IMR-90 (cell line): ENCODE data around the gene ACYP2. TPM values are rescaled to one million over a fixed set of nuclear protein-coding genes. Genes with fewer than 3 reads are reported as not detected.

Experiments
- ATAC-seq: fragments of 200-7000 bp; cut with Tn5 transposase; 2 replicates; pipeline ENCODE4 v1.9.1; 2020; ENCODE audit warnings: low read depth, mild to moderate bottlenecking, moderate library complexity
- BruUV-seq: library from RNA; stranded (reverse); fragments of 400-500 nt; replicated peaks from 2 replicates; lab custom pipeline; 2021; lab: Mats Ljungman, UMichigan
- CTCF ChIA-PET: fragments of 300-600 bp; formaldehyde crosslinking; extraction: SDS; loops from one replicate; lab custom pipeline; 2021; ENCODE audit warnings: antibody characterized with exemption; lab: Yijun Ruan, JAX
- POLR2A ChIA-PET: fragments of 300-600 bp; sonication (Branson Sonifier 250); formaldehyde crosslinking; loops from one replicate; lab custom pipeline; 2022; ENCODE audit warnings: antibody characterized with exemption; ENCODE audit not compliant: unreplicated experiment; lab: Charles Lee
- DNase-seq: peaks from one replicate; pipeline ENCODE4 v3.0.0; 2013
- H2AFZ ChIP-seq: replicated peaks from 2 replicates; pipeline ENCODE3; 2013; ENCODE audit warnings: low read length, mild to moderate bottlenecking; ENCODE audit not compliant: poor library complexity
- H2AK5ac ChIP-seq: 2 replicates; pipeline ENCODE4 v1.6.1; 2013; ENCODE audit warnings: low read depth, low read length, inconsistent platforms
- H2AK9ac ChIP-seq: replicated peaks from 2 replicates; pipeline ENCODE3; 2013; ENCODE audit warnings: mild to moderate bottlenecking, low read depth, low read length, moderate library complexity; ENCODE audit not compliant: poor library complexity
- H2BK120ac ChIP-seq: 2 replicates; pipeline ENCODE4 v1.6.1; 2013; ENCODE audit warnings: low read depth, low read length, inconsistent platforms
- H2BK15ac ChIP-seq: 3 replicates; pipeline ENCODE4 v1.6.1; 2013; ENCODE audit warnings: low read depth, low read length, inconsistent platforms
- H2BK20ac ChIP-seq: 2 replicates; pipeline ENCODE4 v1.6.1; 2013; ENCODE audit warnings: low read depth, mild to moderate bottlenecking, inconsistent platforms, low read length, moderate library complexity
- H2BK5ac ChIP-seq: 2 replicates; pipeline ENCODE4 v1.6.1; 2013; ENCODE audit warnings: mild to moderate bottlenecking, low read depth, low read length, inconsistent platforms; ENCODE audit not compliant: poor library complexity, severe bottlenecking
- H3K14ac ChIP-seq: replicated peaks from 2 replicates; pipeline ENCODE4 v1.6.1; 2013; ENCODE audit warnings: low read depth, low read length, inconsistent platforms
- H3K18ac ChIP-seq: 2 replicates; pipeline ENCODE4 v1.6.1; 2013; ENCODE audit warnings: low read depth, low read length, control low read depth
- H3K23ac ChIP-seq: 2 replicates; pipeline ENCODE4 v1.6.1; 2013; ENCODE audit warnings: low read depth, low read length, inconsistent platforms
- H3K27ac ChIP-seq: 2 replicates; pipeline ENCODE4 v1.5.1; 2013; ENCODE audit warnings: mild to moderate bottlenecking, control low read depth, low read length; ENCODE audit not compliant: insufficient read depth
- H3K27me3 ChIP-seq: 2 replicates; pipeline ENCODE4 v1.6.1; 2013; ENCODE audit warnings: low read length; ENCODE audit not compliant: control insufficient read depth, insufficient read depth
- H3K36me3 ChIP-seq: 2 replicates; pipeline ENCODE4 v1.6.1; 2013; ENCODE audit warnings: low read length, mixed read lengths; ENCODE audit not compliant: control insufficient read depth, insufficient read depth
- H3K4ac ChIP-seq: 2 replicates; pipeline ENCODE4 v1.6.1; 2013; ENCODE audit warnings: low read depth, low read length, inconsistent platforms
- H3K4me1 ChIP-seq: 2 replicates; pipeline ENCODE4 v1.6.1; 2013; ENCODE audit warnings: low read length, mixed read lengths; ENCODE audit not compliant: control insufficient read depth, insufficient read depth
- H3K4me2 ChIP-seq: 2 replicates; pipeline ENCODE4 v1.6.1; 2013; ENCODE audit warnings: low read depth, mild to moderate bottlenecking, control low read depth, low read length, moderate library complexity
- H3K4me3 ChIP-seq: 2 replicates; pipeline ENCODE4 v1.5.1; 2013; ENCODE audit warnings: low read depth, mild to moderate bottlenecking, control low read depth, low read length, moderate library complexity; ENCODE audit not compliant: insufficient read depth
- H3K56ac ChIP-seq: 2 replicates; pipeline ENCODE4 v1.6.1; 2013; ENCODE audit warnings: low read length, inconsistent platforms; ENCODE audit not compliant: insufficient read depth; ENCODE audit errors: extremely low read depth
- H3K79me1 ChIP-seq, 2 experiments: 2 replicates each; pipeline ENCODE4 v1.6.1; 2013; ENCODE audit warnings: low read length in 2 of 2, inconsistent platforms in 1 of 2, low read depth in 1 of 2
- H3K9ac ChIP-seq: 2 replicates; pipeline ENCODE4 v1.6.1; 2013; ENCODE audit warnings: low read depth, low read length, control low read depth
- H3K9me1 ChIP-seq: 2 replicates; pipeline ENCODE4 v1.6.1; 2013; ENCODE audit warnings: low read length, inconsistent platforms; ENCODE audit not compliant: insufficient read depth
- H3K9me3 ChIP-seq: 2 replicates; pipeline ENCODE4 v1.6.1; 2013; ENCODE audit warnings: low read length; ENCODE audit not compliant: control insufficient read depth, insufficient read depth
- H4K20me1 ChIP-seq: 2 replicates; pipeline ENCODE4 v1.6.1; 2013; ENCODE audit warnings: low read length, inconsistent platforms; ENCODE audit not compliant: insufficient read depth
- H4K5ac ChIP-seq: 2 replicates; pipeline ENCODE4 v1.6.1; 2013; ENCODE audit warnings: mild to moderate bottlenecking, low read depth, low read length, control low read depth
- H4K8ac ChIP-seq, 2 experiments: 2 replicates each; pipeline ENCODE4 v1.6.1; 2013; ENCODE audit warnings: low read depth in 2 of 2, low read length in 2 of 2, control low read depth in 1 of 2, inconsistent platforms in 1 of 2
- H4K91ac ChIP-seq: 2 replicates; pipeline ENCODE4 v1.6.1; 2013; ENCODE audit warnings: low read depth, low read length, inconsistent platforms; ENCODE audit not compliant: insufficient read depth
- BHLHE40 ChIP-seq: fragments of 150-350 bp; IDR thresholded peaks from 2 replicates; pipeline ENCODE4 v1.6.1; 2016; ENCODE audit warnings: mild to moderate bottlenecking, low read depth, low read length
- CEBPB ChIP-seq: IDR thresholded peaks from 2 replicates; pipeline ENCODE4 v1.6.1; 2012; ENCODE audit warnings: low read depth, low read length, improper control_type of control experiment
- FOS ChIP-seq: fragments of 150-350 bp; IDR thresholded peaks from 2 replicates; pipeline ENCODE4 v1.6.1; 2016; ENCODE audit warnings: low read depth, low read length
- MAFK ChIP-seq: IDR thresholded peaks from 2 replicates; pipeline ENCODE4 v1.6.1; 2012; ENCODE audit warnings: low read depth, low read length, improper control_type of control experiment
- MAZ ChIP-seq: IDR thresholded peaks from 2 replicates; pipeline ENCODE4 v1.6.1; 2012; ENCODE audit warnings: low read depth, mild to moderate bottlenecking, low read length, improper control_type of control experiment, moderate library complexity, borderline replicate concordance
- MXI1 ChIP-seq: IDR thresholded peaks from 2 replicates; pipeline ENCODE4 v1.6.1; 2012; ENCODE audit warnings: low read depth, mild to moderate bottlenecking, low read length, moderate library complexity, borderline replicate concordance
- NFE2L2 ChIP-seq: fragments of 150-350 bp; IDR thresholded peaks from 2 replicates; pipeline ENCODE4 v1.6.1; 2016; ENCODE audit warnings: low read depth, mild to moderate bottlenecking, low read length
- POLR2A ChIP-seq: IDR thresholded peaks from 2 replicates; pipeline ENCODE4 v1.6.1; 2012; ENCODE audit warnings: mild to moderate bottlenecking, low read depth, low read length
- RAD21 ChIP-seq: IDR thresholded peaks from 2 replicates; pipeline ENCODE4 v1.6.1; 2012; ENCODE audit warnings: low read length, improper control_type of control experiment
- RCOR1 ChIP-seq: IDR thresholded peaks from 2 replicates; pipeline ENCODE4 v1.6.1; 2012; ENCODE audit warnings: mild to moderate bottlenecking, low read length, improper control_type of control experiment; ENCODE audit not compliant: insufficient replicate concordance
- RFX5 ChIP-seq: IDR thresholded peaks from 2 replicates; pipeline ENCODE4 v1.8.0; 2012; ENCODE audit warnings: low read depth, mild to moderate bottlenecking, low read length, moderate library complexity
- SMC3 ChIP-seq: fragments of 150-350 bp; IDR thresholded peaks from 2 replicates; pipeline ENCODE4 v1.6.1; 2016; ENCODE audit warnings: low read depth, mild to moderate bottlenecking, antibody characterized with exemption, low read length, moderate library complexity
- USF2 ChIP-seq: fragments of 150-350 bp; IDR thresholded peaks from 2 replicates; pipeline ENCODE4 v1.6.1; 2017; ENCODE audit warnings: mild to moderate bottlenecking, antibody characterized with exemption, low read length, low read depth
- WGBS, 2 experiments: methylation state at CpG; one replicate each; pipeline versions ENCODE4 v1.1.5 to v1.1.7; 2013; ENCODE audit warnings: missing lambda C conversion rate in 2 of 2; ENCODE audit not compliant: insufficient read length in 1 of 2; ENCODE audit errors: extremely low coverage in 2 of 2; 5-methylcytosine and 5-hydroxymethylcytosine counted together
- dilution Hi-C: fragments of 300-500 bp; cut with HindIII; formaldehyde crosslinking; loops from one replicate; pipeline ENCODE4 v1.14.3; 2018; ENCODE audit warnings: low sequenced_read_pairs; ENCODE audit not compliant: unreplicated experiment
- in situ Hi-C: fragments of 300-500 bp; cut with MboI; formaldehyde crosslinking; loops from 3 replicates; pipeline ENCODE4 v1.14.3; 2019; ENCODE audit warnings: low sequenced_read_pairs, inconsistent platforms, mixed read lengths
- intact Hi-C: fragments of 100-400 bp; cut with micrococcal nuclease; formaldehyde crosslinking; loops from 2 replicates; pipeline ENCODE4 v1.10.0; 2022
- polyA plus RNA-seq, 3 experiments: library from polyadenylated mRNA; depleted of rRNA; stranded (reverse); fragments of >200 nt; gene quantifications; 2 replicates each; pipeline ENCODE4 v1.2.3, GENCODE V29; 2012; ENCODE audit warnings: low replicate concordance in 1 of 3
- total RNA-seq: library from RNA; depleted of rRNA; stranded (reverse); fragments of >200 nt; gene quantifications from 2 replicates; pipeline ENCODE4 v1.2.3, GENCODE V29; 2012
- TF ChIP-seq, protein P1 (sequence below): fragments of 150-350 bp; IDR thresholded peaks from 2 replicates; pipeline ENCODE4 v1.6.1; 2016; ENCODE audit warnings: low read depth, mild to moderate bottlenecking, low read length, moderate library complexity, borderline replicate concordance
- TF ChIP-seq, protein P2 (sequence below): conservative IDR thresholded peaks from 2 replicates; pipeline ENCODE4 v1.5.1; 2012; ENCODE audit warnings: mild to moderate bottlenecking, low read depth, low read length, improper control_type of control experiment

ACYP2 gene
- total and polyA plus RNA-seq, 2 of the 4 experiments (the other 2 are of a cell fraction): 3.9 to 7.4 TPM

DNA sequence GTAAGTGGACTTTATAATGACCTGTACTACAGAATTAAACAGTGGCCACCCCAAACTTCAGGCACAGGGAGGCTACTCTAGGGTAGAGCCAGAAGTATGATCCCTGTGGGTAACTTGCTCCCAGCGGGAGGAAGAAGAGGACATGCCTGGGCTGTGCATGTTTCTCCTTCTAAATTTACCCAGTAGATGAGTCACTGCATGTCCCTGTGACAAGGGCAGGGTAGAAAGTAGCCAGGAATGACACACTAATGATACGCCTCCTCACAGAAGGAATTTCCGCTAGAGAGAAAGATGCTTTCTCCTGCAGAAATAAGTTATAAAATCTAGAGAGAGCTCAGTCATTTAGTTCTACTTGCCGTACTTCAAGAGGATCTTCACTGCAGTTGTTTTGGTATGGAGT, 7.5 kb downstream of the ACYP2 start:
- Histone ChIP-seq H2BK20ac (peak overlapping the region; percentile 80; the same call in 1 of the 2 replicates), H3K9me1 (0 out of 2 replicates have a peak, but pooled peaks cover 4% of the 10 kb centered on the region), H3K4me3 (no peak overlapping the region), H3K9ac (no peak overlapping the region), H2BK15ac (peak overlapping the region; percentile 54; the same call in 2 of the 3 replicates), H4K8ac (peak overlapping the region in 1 of 2 experiments; percentile 70; a peak in 2 of 4 replicates), H2AK5ac (no peak overlapping the region), H4K5ac (no peak overlapping the region), H4K91ac (peak overlapping the region; percentile 58; the same call in 1 of the 2 replicates), H2BK5ac (peak overlapping the region; percentile 93), H2BK120ac (peak overlapping the region; percentile 92), H3K9me3 (peaks cover 5% of the 10 kb centered on the region; the same call in 1 of the 2 replicates), H3K23ac (peak overlapping the region; percentile 75; the same call in 1 of the 2 replicates), H3K27ac (no peak overlapping the region), H3K36me3 (no peaks in the 10 kb centered on the region), H3K27me3 (no peaks in the 10 kb centered on the region), H3K4ac (peak overlapping the region; percentile 82; the same call in 1 of the 2 replicates), H3K4me2 (peak overlapping the region; percentile 24; the same call in 1 of the 2 replicates), H3K18ac (peak overlapping the region; percentile 26; the same call in 1 of the 2 replicates), H3K14ac (peak overlapping the region; percentile 58), H3K56ac (peak overlapping the region; percentile 23; the same call in 1 of the 2 replicates), H4K20me1 (no peaks in the 10 kb centered on the region), H2AFZ (peak overlapping the region; percentile 69), H2AK9ac (no peak overlapping the region), H3K4me1 (peaks cover 2% of the 10 kb centered on the region; the same call in 1 of the 2 replicates), H3K79me1 (no peaks in the 10 kb centered on the region)
- peak; percentile 80 for DNase-seq
- in situ Hi-C loops: no loop called here
- peak; percentile 92 for ATAC-seq
- intact Hi-C loops: no loop called here
- no CpG with 5 or more reads among the region's 4 CpGs for WGBS, 2 experiments
- ChIA-PET POLR2A (interaction anchor here (0.6 kb wide), 1 partner anchor 25 kb away, joined by 3 read pairs; no protein-coding TSS in a partner anchor), CTCF (no interaction called here)
- BruUV-seq: no TSS peak
- dilution Hi-C loops: no loop called here
- TF ChIP-seq MAZ (no peak), NFE2L2 (no peak), RCOR1 (peak; percentile 27), FOS (peak; percentile 79), SMC3 (no peak), POLR2A (no peak), RAD21 (no peak), CEBPB (no peak), BHLHE40 (peak; percentile 24; the same call in 1 of the 2 replicates), MXI1 (no peak), USF2 (0 out of 2 replicates have a peak, but pooled peaks have one; percentile 14), RFX5 (no peak), MAFK (no peak)
- TF ChIP-seq, protein P1, sequence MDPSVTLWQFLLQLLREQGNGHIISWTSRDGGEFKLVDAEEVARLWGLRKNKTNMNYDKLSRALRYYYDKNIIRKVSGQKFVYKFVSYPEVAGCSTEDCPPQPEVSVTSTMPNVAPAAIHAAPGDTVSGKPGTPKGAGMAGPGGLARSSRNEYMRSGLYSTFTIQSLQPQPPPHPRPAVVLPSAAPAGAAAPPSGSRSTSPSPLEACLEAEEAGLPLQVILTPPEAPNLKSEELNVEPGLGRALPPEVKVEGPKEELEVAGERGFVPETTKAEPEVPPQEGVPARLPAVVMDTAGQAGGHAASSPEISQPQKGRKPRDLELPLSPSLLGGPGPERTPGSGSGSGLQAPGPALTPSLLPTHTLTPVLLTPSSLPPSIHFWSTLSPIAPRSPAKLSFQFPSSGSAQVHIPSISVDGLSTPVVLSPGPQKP: no peak
- TF ChIP-seq, protein P2, sequence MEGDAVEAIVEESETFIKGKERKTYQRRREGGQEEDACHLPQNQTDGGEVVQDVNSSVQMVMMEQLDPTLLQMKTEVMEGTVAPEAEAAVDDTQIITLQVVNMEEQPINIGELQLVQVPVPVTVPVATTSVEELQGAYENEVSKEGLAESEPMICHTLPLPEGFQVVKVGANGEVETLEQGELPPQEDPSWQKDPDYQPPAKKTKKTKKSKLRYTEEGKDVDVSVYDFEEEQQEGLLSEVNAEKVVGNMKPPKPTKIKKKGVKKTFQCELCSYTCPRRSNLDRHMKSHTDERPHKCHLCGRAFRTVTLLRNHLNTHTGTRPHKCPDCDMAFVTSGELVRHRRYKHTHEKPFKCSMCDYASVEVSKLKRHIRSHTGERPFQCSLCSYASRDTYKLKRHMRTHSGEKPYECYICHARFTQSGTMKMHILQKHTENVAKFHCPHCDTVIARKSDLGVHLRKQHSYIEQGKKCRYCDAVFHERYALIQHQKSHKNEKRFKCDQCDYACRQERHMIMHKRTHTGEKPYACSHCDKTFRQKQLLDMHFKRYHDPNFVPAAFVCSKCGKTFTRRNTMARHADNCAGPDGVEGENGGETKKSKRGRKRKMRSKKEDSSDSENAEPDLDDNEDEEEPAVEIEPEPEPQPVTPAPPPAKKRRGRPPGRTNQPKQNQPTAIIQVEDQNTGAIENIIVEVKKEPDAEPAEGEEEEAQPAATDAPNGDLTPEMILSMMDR: no peak
